ENCODE results near the gene CNOT3.
A peak's percentile ranks its signal among the peaks of the same experiment; 100 is the strongest.

Gene CNOT3

DNA sequence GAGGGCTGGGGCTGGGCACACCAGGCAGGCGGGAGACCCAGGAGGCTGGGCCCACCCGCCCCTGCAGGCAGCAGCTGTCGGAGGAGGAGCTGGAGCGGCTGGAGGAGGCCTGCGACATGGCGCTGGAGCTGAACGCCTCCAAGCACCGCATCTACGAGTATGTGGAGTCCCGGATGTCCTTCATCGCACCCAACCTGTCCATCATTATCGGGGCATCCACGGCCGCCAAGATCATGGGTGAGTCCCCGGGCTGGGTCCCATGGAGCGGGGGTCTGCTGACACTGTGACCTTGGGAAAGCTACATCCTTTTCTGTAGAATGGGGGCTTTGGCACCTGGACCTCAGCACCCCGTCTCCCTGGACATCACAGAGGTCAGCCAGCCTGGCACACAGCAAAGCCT lies 13.9 kb upstream of the CNOT3 start:
- DNase-seq, result no peak

DNA sequence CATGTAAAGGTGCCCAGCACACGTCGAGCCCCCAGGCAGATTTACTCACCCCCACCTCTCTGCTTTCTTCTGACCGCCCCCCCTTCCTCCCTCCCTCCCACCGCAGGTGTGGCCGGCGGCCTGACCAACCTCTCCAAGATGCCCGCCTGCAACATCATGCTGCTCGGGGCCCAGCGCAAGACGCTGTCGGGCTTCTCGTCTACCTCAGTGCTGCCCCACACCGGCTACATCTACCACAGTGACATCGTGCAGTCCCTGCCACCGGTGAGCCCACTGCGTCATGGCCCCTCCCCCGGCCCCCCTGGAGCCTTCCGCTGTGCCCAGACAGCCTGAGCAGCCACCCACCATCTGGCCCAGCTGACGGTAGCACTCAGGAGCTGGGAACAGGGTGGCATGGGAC lies 13.2 kb upstream of the CNOT3 start:
- DNase-seq, result no peak

DNA sequence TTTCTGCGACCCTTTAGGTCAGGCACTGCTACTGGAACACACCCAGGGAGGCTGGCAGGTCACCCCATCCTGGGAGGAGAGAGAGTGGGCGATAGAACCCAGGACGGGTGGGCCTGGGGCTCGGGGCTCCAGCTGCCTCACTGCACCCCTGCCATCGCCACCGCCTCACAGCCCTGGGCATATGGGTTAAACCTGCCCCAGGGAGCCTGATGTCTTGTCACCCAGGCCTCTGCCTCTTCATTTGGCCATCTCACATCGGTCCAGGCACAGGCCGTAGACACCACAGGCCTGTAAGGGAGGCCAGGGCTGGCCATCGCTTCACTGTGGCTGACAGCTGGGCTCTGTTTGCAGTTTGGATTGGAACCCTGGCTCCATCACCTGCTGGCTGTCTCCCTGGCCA lies 11.8 kb upstream of the CNOT3 start:
- no peak for DNase-seq

DNA sequence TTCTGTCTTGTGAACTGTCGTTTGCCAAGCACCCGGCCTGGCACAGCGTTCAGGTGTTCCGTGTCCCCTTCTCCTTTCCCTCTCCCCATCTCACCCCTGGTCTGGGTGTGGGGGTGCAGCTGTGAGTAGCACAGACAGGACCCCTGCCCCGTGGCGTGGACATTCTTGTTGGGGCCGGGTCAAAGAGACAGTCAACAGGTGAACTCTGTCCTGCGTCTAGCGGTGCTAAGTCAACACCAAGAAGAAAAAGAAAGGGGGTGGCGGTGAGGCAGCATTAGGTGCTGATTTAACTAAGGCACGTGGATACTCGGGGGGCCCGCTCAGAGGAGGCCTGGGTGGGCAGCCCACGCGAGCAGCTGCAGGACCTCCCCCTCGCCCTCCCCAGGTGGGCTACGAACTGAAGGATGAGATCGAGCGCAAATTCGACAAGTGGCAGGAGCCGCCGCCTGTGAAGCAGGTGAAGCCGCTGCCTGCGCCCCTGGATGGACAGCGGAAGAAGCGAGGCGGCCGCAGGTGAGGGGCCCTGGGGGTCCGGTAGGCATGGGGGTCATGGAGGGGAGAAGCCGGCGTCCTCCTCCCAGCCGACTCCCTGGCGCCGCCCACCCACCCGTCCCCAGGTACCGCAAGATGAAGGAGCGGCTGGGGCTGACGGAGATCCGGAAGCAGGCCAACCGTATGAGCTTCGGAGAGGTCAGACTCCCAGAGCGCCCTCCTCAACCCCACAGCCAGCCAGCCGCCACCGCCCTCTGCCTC lies 9.7 kb upstream of the CNOT3 start:
- DNase-seq, result no peak

DNA sequence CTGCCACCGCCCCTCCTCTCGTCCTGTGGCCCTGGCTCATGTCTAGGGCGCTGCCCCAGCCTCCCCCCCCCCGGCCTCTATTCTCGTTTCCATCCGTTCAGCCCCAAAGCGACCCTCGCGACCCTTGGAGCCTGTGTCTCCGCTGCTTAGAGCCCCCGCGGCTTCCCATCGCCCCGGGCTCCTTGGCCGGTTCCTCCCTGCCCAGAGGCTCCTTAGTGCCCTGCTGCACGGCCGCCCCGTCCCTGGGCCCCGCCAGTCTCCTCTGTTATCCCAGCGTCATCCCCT lies 9.2 kb upstream of the CNOT3 start:
- DNase-seq, result no peak

DNA sequence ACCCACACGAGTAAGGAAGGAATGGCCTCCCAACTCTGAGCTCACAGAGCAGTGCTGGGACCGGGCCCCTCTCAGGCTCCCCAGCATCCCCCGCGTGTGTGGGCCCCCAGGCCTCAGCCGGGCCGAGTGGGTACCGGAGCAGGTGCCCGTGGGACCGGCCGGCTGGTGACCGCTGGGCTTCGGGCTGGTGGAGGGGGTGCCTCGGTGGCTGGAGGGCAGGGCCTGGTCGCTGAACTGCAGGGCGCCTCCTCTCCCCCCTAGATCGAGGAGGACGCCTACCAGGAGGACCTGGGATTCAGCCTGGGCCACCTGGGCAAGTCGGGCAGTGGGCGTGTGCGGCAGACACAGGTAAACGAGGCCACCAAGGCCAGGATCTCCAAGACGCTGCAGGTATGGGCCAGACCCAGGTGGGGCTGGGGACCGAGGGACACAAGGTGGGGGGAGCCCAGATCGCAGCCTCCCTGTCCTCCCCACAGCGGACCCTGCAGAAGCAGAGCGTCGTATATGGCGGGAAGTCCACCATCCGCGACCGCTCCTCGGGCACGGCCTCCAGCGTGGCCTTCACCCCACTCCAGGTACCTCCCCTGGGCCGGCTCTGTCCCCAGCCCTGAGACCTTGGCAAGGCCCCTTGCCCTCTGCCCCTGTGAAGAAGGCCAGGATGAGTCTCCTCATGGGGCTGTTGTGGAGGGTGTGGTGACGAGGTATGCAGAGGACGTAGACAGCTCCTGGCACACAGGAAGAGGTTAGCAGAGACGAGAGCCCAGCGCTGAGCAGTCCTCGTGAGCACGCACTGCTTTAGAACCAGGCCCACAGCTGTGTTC lies 8.6 kb upstream of the CNOT3 start:
- no peak for DNase-seq

DNA sequence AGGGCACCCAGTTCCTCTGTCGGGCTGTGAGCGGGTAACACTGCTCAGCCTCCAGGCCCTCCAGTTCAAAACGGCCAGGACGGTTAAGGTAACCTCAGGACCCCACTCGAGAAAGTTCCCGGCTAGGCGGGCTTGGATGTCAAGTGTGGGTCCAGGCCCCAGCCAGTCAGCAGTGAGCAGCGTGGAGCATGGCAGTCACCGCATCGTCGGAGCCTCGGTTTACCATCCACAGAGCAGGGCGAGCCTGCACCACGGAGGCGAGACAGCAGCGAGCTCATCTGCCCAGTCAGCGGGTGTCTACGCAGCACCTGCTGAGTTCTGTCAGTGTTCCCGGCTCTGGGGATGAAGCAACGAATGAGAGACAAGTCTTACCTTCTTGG lies 8.0 kb upstream of the CNOT3 start:
- DNase-seq, result no peak

DNA sequence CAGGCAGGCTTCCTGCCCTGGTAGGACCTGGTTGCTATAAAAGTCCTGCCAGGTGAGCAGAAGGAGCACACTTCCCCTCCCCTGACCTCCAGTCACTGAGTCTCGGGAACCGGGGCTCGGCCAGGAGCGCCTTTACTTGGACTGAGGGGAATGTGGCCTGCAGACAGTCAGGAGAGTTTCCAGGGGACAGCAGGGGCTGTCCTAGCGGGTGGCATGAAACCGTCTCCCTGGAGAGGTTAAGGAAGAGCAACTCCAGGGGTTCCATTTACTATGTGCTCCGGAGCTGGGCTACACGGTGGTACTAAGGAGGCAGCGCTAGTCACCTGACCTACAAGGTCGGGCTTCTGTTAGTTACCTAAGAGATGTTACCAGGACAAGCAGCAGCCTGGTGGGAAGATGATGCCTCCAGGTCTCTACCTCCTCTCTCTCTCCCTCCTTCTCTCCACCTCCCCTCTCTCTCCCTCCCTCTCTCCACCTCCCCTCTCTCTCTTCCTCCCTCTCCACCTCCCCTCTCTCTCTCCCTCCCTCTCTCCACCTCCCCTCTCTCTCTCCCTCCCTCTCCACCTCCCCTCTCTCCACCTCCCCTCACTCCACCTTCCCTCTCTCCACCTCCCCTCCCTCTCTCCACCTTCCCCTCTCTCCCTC lies 4.1 kb upstream of the CNOT3 start:
- DNase-seq, result peak; percentile 22

DNA sequence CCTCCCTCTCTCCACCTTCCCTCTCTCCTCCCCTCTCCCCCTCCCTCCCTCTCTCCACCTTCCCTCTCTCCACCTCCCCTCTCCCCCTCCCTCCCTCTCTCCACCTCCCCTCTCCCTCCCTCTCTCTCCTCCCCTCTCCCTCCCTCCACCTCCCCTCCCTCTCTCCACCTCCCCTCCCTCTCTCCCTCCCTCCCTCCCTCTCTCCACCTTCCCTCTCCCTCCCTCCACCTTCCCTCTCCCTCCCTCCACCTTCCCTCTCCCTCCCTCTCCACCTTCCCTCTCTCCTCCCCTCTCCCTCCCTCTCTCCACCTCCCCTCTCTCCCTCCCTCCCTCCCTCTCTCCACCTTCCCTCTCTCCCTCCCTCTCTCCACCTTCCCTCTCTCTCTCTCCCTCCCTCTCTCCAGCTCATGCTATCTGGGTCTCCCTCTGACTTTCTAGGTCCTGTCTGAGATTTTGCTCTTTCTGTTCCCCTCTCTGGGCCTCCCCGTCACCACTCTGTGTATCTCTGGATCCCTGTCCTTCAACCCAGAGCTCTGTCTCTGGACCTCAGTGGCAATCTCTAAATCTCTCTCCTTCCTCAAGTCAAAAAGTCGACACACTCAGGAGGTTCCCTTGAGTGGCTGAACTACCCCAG lies 3.5 kb upstream of the CNOT3 start:
- DNase-seq, result no peak

DNA sequence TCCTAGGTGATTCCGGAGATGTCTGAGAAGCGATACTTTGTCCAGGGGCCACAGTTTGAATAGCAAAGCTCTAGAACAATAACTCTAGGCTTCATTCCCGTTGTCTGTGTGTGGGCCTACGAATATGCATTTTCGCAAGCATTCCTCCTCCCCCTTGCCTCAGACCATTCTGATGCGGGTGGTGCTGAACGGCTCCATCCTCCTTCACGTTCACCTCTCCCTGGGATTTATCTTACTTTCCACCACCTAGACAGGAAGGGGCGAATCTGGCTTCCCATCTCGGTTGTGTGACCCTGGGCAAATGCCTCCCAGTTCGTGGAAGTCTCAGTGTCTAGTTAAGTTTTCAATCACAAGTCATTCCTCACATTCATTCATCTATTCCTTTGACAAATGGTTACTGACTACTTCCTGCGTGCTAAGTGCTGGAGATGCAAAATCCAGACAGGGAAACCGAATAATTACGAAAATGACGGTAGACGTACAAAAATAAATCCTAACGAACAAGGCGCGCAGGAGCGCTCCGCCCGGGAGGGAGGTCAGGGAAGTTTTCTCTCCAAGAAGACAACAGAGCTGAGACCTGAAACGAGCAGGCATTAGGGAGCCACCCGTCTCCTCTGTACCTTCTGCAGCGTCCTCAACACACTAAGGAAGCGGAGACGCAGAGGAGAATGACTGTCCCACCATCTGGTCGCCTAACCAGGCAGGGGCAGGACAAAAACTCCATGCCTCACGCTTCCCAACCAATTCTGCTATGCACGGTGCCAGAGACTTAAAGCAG lies 1.3 kb upstream of the CNOT3 start:
- no peak for DNase-seq

DNA sequence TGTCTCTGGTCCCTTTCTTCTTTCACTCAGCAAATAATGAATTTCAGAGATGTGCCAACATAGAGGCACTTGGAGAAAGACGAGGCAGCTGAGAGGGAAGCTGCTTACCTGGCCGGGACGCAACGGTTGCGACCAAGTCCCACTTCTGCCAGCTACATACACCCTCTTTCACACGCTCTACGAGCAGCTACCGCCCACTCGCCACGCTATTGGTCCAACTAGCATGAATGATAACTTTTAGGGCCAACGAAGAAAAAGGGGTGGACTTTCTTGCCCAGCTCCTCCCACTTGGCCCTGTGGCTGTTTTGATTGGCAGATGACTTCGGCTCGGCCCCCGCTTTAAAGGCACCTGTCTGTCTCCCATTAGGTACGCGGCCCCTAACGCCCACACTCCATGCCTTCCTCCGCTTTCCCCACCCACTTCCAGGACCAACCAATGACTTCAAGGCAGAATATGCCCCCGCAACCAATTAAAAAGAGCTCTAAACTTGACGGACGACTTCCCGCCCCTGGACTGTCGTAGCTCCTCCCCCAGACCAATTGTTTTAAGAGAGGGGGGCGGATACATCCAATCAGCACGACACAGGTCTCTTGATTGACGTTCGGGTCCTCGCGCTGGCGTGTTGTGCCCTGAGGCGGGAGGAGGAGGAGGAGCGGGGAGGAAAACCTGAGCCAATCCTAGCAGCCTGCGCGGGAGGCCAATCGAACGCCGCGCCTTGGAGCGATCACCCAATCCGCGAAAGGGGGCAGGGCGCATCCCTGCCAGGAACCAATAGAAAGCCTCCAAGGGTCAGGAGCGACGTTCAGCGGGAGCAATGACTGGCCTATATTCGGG lies 481 bp upstream of the CNOT3 start:
- peak; percentile 100 for DNase-seq

DNA sequence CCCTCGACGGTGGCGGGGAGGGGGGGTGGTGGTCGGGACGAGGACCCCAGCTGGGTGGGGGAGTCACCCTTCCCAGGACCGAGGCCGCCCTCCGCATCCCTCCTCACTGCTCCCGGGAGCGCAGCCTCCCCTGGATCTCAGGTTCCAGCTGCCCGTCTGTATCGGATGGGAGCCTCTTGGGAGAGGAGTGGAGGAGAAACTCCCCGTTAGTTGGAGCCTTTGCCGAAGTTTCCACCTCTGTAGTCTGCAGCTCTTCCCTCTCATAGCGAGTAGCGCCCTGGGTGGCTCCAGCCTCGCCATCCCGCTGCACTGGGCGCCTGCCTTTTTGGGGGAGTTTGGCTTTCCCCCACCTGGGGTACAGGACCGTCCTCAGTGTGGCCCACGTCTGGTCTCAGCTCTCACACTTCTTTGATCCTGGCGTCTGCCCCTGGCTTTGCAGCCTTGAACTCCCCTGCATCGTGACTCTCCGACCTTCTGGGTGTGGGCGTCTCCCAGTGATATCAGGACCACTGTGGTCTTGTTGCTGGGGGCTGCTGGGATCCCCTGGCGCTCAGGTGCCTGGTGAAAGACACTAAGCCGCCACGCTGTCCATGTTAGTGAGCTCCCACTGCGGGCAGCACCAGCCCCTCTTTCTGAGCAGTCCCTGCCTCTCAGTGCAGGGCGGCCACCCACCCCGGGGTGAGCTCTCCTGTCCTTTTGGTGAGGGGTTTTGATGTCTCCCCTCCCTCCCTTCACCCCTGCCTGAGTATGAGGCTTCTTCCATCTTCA lies 1.1 kb downstream of the CNOT3 start:
- no peak for DNase-seq

DNA sequence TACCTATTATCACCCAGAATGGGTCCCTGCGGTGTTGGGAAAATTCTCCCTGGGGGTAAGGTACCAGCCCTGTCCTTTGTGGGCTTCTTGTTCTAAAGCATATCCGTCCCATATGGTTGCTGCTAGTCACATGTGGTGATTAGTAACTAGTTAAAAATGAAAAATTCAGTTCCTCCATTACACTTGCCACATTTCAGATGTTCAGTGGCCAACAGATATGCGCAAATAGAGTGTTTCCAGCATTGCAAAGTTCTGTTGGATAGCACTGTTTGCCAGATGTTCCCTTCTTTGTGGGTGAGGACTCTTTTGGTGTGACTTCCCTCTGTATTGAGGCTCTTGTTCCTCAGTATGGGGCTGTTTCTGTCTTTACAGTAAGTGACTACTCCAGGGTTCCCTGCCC lies 3.8 kb downstream of the CNOT3 start:
- no peak for DNase-seq

DNA sequence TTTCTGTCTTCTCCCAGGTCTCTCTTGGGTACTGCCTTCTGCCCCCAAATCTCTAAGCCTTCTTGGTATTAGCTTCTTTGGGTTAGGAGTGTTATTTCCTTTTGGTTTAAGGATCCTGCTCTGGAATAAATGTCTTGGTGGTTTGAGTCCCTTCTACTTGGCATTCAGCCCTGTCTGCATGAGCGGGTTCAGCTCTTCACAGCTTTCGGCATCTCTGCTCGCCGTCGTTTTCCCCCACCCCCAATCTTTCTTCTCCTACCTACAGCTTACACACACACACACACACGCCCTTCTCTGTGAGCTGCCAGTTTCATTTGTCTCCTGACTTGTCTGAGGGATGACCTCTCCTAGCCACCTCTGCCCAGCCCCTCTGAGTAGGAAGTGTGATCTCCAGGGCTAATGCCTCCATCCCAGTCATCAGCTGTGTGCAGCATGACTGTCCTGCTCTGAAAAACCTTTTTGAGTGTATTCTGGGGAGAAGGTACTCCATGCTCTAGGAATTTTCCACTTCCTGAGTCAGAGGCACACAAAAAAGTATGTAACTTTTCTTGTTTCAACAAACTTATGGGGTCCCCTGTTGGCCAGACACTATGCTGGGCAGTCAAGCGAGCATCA lies 4.7 kb downstream of the CNOT3 start:
- no peak for DNase-seq

DNA sequence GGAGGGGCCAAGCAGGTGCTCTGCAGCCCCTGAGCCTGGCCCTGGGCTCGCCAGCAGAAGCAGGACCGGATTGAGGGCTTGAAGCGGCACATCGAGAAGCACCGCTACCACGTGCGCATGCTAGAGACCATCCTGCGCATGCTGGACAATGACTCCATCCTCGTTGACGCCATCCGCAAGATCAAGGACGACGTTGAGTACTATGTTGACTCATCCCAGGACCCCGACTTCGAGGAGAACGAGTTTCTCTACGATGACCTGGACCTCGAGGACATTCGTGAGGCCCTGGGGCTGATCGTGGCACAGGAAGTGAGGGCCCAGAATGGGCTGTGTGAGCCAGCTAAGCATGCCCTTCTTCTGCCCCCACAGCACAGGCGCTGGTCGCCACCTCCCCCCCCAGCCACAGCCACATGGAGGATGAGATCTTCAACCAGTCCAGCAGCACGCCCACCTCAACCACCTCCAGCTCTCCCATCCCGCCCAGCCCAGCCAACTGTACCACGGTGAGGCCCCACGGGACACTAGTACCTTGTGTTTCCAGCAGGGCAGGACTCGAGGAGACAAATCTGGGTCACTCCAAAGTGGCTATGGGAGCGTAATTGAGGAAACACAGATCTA lies 8.1 kb downstream of the CNOT3 start:
- no peak for DNase-seq

DNA sequence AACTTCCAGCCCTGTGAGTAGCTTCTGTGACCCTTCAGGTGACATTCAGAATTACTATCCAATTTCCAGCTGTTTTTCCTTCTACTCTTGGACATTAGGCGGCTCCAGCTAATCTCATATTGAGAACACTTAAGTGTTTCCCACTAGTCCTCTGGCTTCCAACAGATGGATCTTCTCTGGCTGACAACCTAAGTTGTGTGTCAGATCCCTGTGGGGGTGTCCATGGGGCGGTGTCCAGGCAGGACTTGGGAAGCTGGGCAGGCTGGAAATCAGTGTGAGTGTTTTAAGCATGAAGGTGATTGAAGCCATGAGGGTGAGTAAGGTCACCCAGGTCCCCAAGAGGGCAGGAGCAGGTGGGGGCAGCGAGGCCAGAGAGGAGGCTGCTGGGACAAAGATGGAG lies 10.1 kb downstream of the CNOT3 start:
- DNase-seq, result no peak

DNA sequence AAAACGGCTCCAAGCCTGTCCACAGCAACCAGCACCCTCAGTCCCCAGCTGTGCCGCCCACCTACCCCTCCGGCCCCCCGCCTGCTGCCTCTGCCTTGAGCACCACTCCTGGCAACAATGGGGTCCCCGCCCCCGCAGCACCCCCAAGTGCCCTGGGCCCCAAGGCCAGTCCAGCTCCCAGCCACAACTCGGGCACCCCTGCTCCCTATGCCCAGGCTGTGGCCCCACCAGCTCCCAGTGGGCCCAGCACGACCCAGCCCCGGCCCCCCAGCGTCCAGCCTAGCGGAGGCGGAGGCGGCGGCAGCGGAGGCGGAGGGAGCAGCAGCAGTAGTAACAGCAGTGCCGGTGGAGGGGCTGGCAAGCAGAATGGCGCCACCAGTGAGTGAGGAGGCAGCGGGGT lies 10.6 kb downstream of the CNOT3 start:
- DNase-seq, result no peak

DNA sequence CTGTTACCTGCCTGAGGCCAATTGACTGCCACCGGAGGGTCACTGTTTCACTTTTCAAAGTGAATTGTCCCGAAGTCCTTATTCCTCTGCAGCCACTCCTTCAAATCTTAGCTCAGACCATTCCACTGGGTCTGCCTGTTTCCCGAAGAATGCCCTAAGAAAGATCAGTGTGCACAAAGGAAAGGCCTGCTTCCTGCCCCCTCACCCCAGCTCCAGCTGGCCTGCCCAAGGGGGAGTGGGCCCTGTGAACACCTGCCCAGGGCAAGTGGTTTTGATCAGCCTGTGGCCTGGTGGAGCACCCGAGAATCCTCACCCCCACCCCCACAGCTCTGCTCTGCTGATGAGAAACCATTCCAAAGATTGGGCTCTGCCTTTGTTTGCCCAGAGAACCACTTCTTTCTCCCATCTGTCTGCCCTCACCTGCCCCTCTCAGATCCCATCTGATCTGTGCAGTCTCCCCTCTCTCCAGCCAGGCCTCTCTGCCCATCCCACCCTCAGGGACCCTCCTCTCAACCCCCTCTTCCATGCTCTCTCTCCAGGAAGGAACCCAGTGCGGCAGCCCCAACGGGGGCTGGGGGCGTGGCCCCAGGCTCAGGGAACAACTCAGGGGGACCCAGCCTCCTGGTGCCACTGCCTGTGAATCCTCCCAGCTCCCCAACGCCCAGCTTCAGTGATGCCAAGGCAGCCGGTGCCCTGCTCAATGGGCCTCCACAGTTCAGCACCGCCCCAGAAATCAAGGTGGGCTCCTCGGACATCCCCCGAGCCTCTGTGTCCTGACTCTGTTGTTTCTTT lies 11.7 kb downstream of the CNOT3 start:
- no peak for DNase-seq

DNA sequence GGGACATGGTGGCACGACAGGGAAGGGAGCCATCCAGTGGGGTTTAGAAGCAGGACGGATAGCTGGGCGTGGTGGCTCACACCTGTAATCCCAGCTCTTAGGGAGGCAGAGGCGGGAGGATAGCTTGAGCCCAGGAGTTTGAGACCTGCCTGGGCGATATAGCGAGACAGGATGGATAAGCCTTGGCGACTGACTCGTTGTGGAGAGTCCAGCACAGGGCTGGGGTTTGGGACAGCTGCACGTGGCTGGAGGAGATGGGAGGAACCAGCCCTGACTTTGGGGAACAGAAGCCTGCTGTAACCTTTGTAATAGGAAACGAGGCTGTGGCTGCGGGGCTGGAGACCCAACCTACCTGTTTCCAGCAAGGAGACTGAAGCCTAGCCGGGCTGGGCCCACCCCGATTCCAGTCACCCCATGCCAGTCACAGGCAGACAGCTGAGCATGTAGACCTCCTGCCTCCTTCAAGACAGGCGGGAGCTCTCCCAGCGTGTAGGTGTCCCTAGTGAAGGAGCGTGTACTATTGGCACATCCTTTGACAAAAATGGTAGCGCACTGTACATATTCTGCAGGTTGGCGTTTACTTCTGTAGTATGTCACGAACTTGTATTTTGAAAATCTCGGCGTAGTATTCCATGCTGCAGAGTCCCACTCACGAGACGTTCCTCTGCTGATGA lies 13.9 kb downstream of the CNOT3 start:
- no peak for DNase-seq

All from hematopoietic multipotent progenitor cell treated with erythropoietin and hydrocortisone succinate and interleukin-3 and kit ligand, for 8 days (in vitro differentiated cells).